ENCODE data around the gene KCNB1. TPM values are rescaled to one million over a fixed set of nuclear protein-coding genes. Genes with fewer than 3 reads are reported as not detected.

KCNB1 gene
- total RNA-seq, 4 donors from 2014 or later = 3.9 to 11.7 (median 6.7) TPM

GRCh38 chr20:49344975-49345374 lies 137.5 kb downstream of the KCNB1 start:
- H3K4me1 ChIP-seq = peaks cover 0 to 16% (median 0%) of the 10 kb centered on the region in 4 donors

GRCh38 chr20:49344140-49344539 lies 138.3 kb downstream of the KCNB1 start:
- TF ChIP-seq CTCF (IDR thresholded peaks at IDR 0.05) (no peak), POLR2A (IDR thresholded peaks at IDR 0.05) (no peak), EP300 (IDR thresholded peaks at IDR 0.05) (no peak)
- DNase-seq (ENCODE audit: low spot score in 2 of 2) = no peak
- Histone ChIP-seq H3K4me1 (peaks cover 0 to 16% (median 0%) of the 10 kb centered on the region in 4 donors), H3K27me3 (no peaks in the 10 kb centered on the region), H3K9me3 (no peaks in the 10 kb centered on the region), H3K36me3 (no peaks in the 10 kb centered on the region), H3K4me3 (no peak overlapping the region), H3K27ac (no peak overlapping the region)
- 94 to 100% methylated on average over 2 of the region's 2 CpGs for WGBS, 2 donors

More at GRCh38 chr20:49344975-49345374, 137.5 kb downstream of the KCNB1 start:
- Histone ChIP-seq H3K4me3 (no peak overlapping the region), H3K27ac (peak overlapping the region in 1 of 4 donors; percentile 53), H3K36me3 (no peaks in the 10 kb centered on the region), H3K27me3 (no peaks in the 10 kb centered on the region), H3K9me3 (no peaks in the 10 kb centered on the region)
- peak; percentile 21 to 48 for DNase-seq (ENCODE audit: low spot score in 2 of 2)
- 18 to 19% methylated on average over 9 of the region's 9 CpGs for WGBS, 2 donors
- TF ChIP-seq POLR2A (IDR thresholded peaks at IDR 0.05) (no peak), EP300 (IDR thresholded peaks at IDR 0.05) (peak in 1 of 2 donors; percentile 32)

GRCh38 chr20:49343246-49343645 lies 139.2 kb downstream of the KCNB1 start:
- 70 to 74% methylated on average over 9 of the region's 9 CpGs for WGBS, 2 donors
- peaks cover 0 to 16% (median 0%) of the 10 kb centered on the region in 4 donors for H3K4me1 ChIP-seq
- no peak for TF ChIP-seq CTCF (IDR thresholded peaks at IDR 0.05)
- TF ChIP-seq POLR2A (IDR thresholded peaks at IDR 0.05) = no peak
- TF ChIP-seq EP300 (IDR thresholded peaks at IDR 0.05) = no peak
- no peaks in the 10 kb centered on the region for H3K36me3 ChIP-seq
- H3K27me3 ChIP-seq = no peaks in the 10 kb centered on the region
- no peaks in the 10 kb centered on the region for H3K9me3 ChIP-seq
- DNase-seq (ENCODE audit: low spot score in 2 of 2) = no peak
- no peak overlapping the region for H3K27ac ChIP-seq
- no peak overlapping the region for H3K4me3 ChIP-seq

- TF ChIP-seq EP300 (IDR thresholded peaks at IDR 0.05) (no peak), POLR2A (IDR thresholded peaks at IDR 0.05) (no peak), CTCF (IDR thresholded peaks at IDR 0.05) (no peak)
- WGBS, 2 donors = 61 to 64% methylated on average over 14 of the region's 14 CpGs
- Histone ChIP-seq H3K4me3 (no peak overlapping the region), H3K9me3 (no peaks in the 10 kb centered on the region), H3K27me3 (no peaks in the 10 kb centered on the region), H3K27ac (no peak overlapping the region), H3K36me3 (no peaks in the 10 kb centered on the region), H3K4me1 (peaks cover 0 to 8% (median 0%) of the 10 kb centered on the region in 4 donors)
- DNase-seq (ENCODE audit: low spot score in 2 of 2) = peak in 1 of 2 donors; percentile 22
These were observed 142.1 kb downstream of the KCNB1 start for GRCh38 chr20:49340161-49340966.

- 61 to 68% methylated on average over 9 of the region's 9 CpGs for WGBS, 2 donors
- no peaks in the 10 kb centered on the region for H3K36me3 ChIP-seq
- TF ChIP-seq POLR2A (IDR thresholded peaks at IDR 0.05) = no peak
- no peak for TF ChIP-seq CTCF (IDR thresholded peaks at IDR 0.05)
- no peaks in the 10 kb centered on the region for H3K4me1 ChIP-seq
- H3K27me3 ChIP-seq = no peaks in the 10 kb centered on the region
- DNase-seq (ENCODE audit: low spot score in 2 of 2) = no peak
- no peaks in the 10 kb centered on the region for H3K9me3 ChIP-seq
- H3K4me3 ChIP-seq = no peak overlapping the region
- H3K27ac ChIP-seq = no peak overlapping the region
These were observed 143.3 kb downstream of the KCNB1 start for GRCh38 chr20:49339123-49339522.

All from tibial nerve (tissue), 4 donors.